WI38 (cell line): Measurements from ENCODE around the gene CDCP2.

Experiments
- H3K4me3 ChIP-seq: 2 replicates; pipeline ENCODE4 v1.5.1; 2011; ENCODE audit warnings: low read depth, mild to moderate bottlenecking, control low read depth, low read length
- CTCF ChIP-seq: IDR thresholded peaks from 2 replicates; pipeline ENCODE4 v1.5.1; 2012; ENCODE audit warnings: low read depth, mild to moderate bottlenecking, control low read depth, low read length

The CDCP2 gene

GRCh38 chr1:54173681-54174080 is 20.9 kb upstream of the CDCP2 start:
- no peak for TF ChIP-seq CTCF
- no peak overlapping the region for H3K4me3 ChIP-seq

GRCh38 chr1:54172614-54173599 is 20.1 kb upstream of the CDCP2 start:
- H3K4me3 ChIP-seq: no peak overlapping the region
- no peak for TF ChIP-seq CTCF

GRCh38 chr1:54171606-54172005 is 18.8 kb upstream of the CDCP2 start:
- TF ChIP-seq CTCF: no peak
- no peak overlapping the region for H3K4me3 ChIP-seq

- TF ChIP-seq CTCF: no peak
Measured at GRCh38 chr1:54171016-54171415, 18.2 kb upstream of the CDCP2 start.

GRCh38 chr1:54169068-54169467 is 16.3 kb upstream of the CDCP2 start:
- TF ChIP-seq CTCF: no peak
- no peak overlapping the region for H3K4me3 ChIP-seq

More at GRCh38 chr1:54171016-54171415, 18.2 kb upstream of the CDCP2 start:
- H3K4me3 ChIP-seq: no peak overlapping the region

- H3K4me3 ChIP-seq: no peak overlapping the region
- no peak for TF ChIP-seq CTCF
Measured at GRCh38 chr1:54168206-54168965, 15.6 kb upstream of the CDCP2 start.
